ENCODE results near the gene CCDC188.

DNA sequence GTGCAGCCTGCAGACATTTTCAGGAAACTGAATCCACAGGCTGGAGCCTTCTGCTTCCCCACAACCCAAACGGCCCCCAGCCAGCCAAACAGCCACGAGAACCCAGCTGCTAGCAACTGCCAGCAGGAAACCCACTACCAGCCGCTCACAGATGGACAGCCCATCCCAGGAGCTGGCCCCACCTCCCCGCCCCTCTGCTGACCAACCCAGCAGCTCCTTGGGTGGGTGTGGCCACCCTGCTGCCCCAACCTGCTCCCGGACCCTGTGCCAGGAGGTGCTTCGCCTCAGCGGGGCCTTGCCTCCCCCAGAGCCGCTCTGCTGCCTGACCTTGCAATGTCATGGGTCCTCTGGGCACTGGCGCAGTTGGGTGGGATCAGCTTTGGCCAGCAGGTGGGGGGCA lies 8.2 kb upstream of the CCDC188 start:
- TF ChIP-seq, protein P1, sequence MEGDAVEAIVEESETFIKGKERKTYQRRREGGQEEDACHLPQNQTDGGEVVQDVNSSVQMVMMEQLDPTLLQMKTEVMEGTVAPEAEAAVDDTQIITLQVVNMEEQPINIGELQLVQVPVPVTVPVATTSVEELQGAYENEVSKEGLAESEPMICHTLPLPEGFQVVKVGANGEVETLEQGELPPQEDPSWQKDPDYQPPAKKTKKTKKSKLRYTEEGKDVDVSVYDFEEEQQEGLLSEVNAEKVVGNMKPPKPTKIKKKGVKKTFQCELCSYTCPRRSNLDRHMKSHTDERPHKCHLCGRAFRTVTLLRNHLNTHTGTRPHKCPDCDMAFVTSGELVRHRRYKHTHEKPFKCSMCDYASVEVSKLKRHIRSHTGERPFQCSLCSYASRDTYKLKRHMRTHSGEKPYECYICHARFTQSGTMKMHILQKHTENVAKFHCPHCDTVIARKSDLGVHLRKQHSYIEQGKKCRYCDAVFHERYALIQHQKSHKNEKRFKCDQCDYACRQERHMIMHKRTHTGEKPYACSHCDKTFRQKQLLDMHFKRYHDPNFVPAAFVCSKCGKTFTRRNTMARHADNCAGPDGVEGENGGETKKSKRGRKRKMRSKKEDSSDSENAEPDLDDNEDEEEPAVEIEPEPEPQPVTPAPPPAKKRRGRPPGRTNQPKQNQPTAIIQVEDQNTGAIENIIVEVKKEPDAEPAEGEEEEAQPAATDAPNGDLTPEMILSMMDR (IDR thresholded peaks at IDR 0.05; ENCODE audit: low read depth, low read length): no peak
- no peak for TF ChIP-seq EZH2phosphoT487 (IDR thresholded peaks at IDR 0.05; ENCODE audit: low read depth)
